ACC112 (cell line): ENCODE measurements around the gene RIOK3.

Experiments used
- H2AFZ ChIP-seq: fragments of 200-600 bp; sonication (generic); one replicate; pipeline ENCODE4 v1.6.0; 2017; ENCODE audit warnings: antibody characterized with exemption, low read length; ENCODE audit not compliant: unreplicated experiment
- H3K27ac ChIP-seq: fragments of 200-600 bp; sonication (generic); 2 replicates; pipeline ENCODE4 v1.5.1; 2014; ENCODE audit warnings: low read depth, mild to moderate bottlenecking, antibody characterized with exemption, low read length, moderate library complexity
- H3K27me3 ChIP-seq: fragments of 200-600 bp; sonication (generic); 2 replicates; pipeline ENCODE4 v1.6.1; 2014; ENCODE audit warnings: mild to moderate bottlenecking, antibody characterized with exemption, low read length, moderate library complexity, mixed read lengths; ENCODE audit not compliant: insufficient read depth
- H3K36me3 ChIP-seq: fragments of 200-600 bp; sonication (generic); 2 replicates; pipeline ENCODE4 v1.6.1; 2016; ENCODE audit warnings: mild to moderate bottlenecking, antibody characterized with exemption, low read length, moderate library complexity, mixed read lengths; ENCODE audit not compliant: insufficient read depth
- H3K4me1 ChIP-seq: fragments of 200-600 bp; sonication (generic); one replicate; pipeline ENCODE4 v1.6.1; 2016; ENCODE audit warnings: low read length, mixed read lengths; ENCODE audit not compliant: insufficient read depth, unreplicated experiment, control insufficient read depth
- H3K4me3 ChIP-seq: fragments of 200-600 bp; sonication (generic); 2 replicates; pipeline ENCODE4 v1.5.1; 2014; ENCODE audit warnings: mild to moderate bottlenecking, low read depth, low read length
- H3K79me2 ChIP-seq: fragments of 200-600 bp; sonication (generic); one replicate; pipeline ENCODE4 v1.6.0; 2016; ENCODE audit warnings: low read length; ENCODE audit not compliant: control insufficient read depth, unreplicated experiment, insufficient read depth

Gene RIOK3

GRCh38 chr18:23530195-23530594 is 77.1 kb downstream of the RIOK3 start:
- H3K27me3 ChIP-seq, result no peaks in the 10 kb centered on the region
- H3K4me3 ChIP-seq, result no peak overlapping the region
- H2AFZ ChIP-seq, result no peak overlapping the region
- peaks cover 48% of the 10 kb centered on the region for H3K36me3 ChIP-seq
- H3K27ac ChIP-seq, result peak overlapping the region; percentile 81
- H3K79me2 ChIP-seq, result no peaks in the 10 kb centered on the region
- H3K4me1 ChIP-seq, result peaks cover 26% of the 10 kb centered on the region

- Histone ChIP-seq H2AFZ (no peak overlapping the region), H3K79me2 (no peaks in the 10 kb centered on the region), H3K4me1 (peaks cover 26% of the 10 kb centered on the region), H3K27me3 (no peaks in the 10 kb centered on the region), H3K36me3 (peaks cover 58% of the 10 kb centered on the region), H3K4me3 (no peak overlapping the region), H3K27ac (no peak overlapping the region)
Observed at GRCh38 chr18:23531912-23532311, 78.8 kb downstream of the RIOK3 start.
